D341Med (cell line): Measurements from ENCODE around the gene SSBP2.

Experiments
- DNase-seq: peaks from one replicate; pipeline ENCODE4 v3.0.0; 2012; ENCODE audit warnings: low spot score

Gene SSBP2

DNA sequence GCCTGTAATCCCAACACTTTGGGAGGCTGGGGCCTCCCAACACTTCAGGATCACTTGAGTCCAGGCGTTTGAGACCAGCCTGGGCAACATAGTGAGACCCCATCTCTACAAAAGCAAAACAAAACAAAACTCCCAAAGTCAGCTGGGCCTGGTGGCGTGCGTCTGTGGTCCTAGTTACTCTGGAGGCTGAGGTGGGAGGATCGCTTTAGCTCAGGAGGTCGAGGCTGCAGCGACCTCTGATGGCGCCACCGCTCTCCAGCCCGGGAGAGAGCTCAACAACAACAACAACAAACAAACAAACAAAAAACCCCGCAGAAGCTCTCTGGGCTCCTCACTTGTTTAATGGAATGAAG is 357.5 kb downstream of the SSBP2 start:
- DNase-seq = no peak

- no peak for DNase-seq
These were observed 361.9 kb downstream of the SSBP2 start for GRCh38 chr5:81389025-81389424.

DNA sequence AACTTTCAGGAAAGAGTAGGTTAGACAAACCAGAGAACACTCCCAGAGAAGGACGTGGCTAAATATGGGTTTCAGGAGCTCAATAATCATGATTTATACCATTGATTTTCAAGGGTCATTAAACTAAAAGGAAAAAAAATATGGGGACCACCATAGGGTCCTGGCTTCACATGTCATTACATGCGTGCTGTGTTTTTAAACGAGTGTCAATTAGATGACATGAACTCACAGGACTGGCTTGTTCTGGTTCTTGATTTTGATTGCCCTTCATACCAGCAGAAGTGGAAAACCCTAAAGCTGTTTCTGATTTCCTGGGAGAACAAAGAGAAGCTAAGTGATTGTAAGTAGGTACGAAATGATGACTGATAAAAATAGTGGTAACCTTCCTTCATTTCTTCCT is 362.7 kb downstream of the SSBP2 start:
- DNase-seq = no peak

DNA sequence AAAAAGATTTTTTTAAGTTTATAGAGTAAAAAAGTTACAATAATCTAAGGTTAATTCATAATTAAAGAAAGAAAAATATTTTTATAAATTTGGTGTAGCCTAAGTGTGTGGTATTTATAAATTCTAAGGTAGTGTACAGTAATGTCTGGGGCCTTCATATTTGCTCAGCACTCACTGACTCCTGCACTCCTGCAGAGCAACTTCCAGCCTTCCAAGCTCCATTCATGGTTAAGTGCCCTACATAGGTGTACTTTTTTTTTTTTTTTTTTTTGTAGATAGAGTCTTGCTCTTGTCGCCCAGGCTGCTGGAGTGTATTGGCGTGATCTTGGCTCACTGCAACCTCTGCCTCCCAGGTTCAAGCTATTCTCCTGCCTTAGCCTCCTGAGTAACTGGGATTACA is 367.0 kb downstream of the SSBP2 start:
- DNase-seq = no peak

DNA sequence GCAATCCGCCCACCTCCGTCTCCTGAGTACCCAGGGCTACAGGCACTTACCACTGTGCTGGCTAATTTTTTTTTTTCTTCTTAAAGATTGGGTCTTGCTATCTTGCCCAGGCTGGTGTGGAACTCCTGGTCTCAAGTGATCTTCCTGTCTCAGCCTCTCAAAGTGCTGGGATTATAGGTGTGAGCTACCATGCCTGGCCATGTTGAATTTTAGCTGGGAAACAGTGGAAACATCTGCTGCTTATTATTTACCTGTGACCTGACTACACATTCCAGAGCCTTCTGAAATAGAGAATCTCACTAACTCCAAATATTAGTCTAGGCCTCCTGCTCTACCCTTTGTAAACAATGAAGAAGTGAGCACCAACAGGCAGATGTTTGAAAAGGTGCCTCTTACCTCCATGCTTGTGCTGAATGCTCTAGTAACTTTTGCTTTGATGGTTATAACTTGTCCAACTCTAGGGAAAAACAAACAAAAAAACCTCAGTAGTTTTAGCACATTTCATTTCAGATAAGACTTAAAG is 379.5 kb downstream of the SSBP2 start:
- no peak for DNase-seq

- no peak for DNase-seq
These were observed 380.0 kb downstream of the SSBP2 start for GRCh38 chr5:81370912-81371311.

DNA sequence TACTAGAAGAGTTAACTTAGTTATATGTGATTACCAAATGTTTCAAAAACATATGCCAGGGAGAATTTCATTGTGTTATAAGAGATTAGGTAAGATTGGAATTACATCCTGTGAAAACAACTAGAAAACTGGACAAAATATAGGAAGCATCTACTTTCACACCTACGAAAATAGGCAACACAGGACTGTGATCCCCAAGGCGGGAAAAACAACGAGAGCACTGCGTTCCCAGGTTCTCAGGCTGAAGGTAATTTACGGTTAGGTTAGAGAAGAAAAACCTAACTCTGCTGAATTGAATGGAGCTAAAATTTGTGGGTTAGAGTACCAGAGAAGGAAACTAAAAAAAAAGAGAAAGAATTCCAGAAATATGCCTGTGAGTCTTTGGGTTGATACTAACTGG is 385.4 kb downstream of the SSBP2 start:
- DNase-seq = no peak

GRCh38 chr5:81363093-81363871 is 387.6 kb downstream of the SSBP2 start:
- DNase-seq = no peak
